ENCODE data around the gene MVD.
A peak's percentile ranks its signal among the peaks of the same experiment; 100 is the strongest.

Gene MVD

GRCh38 chr16:88697116-88697830 lies 34.4 kb upstream of the MVD start:
- no peak for DNase-seq (ENCODE audit: low read depth)

GRCh38 chr16:88696441-88696840 lies 33.5 kb upstream of the MVD start:
- no peak for DNase-seq (ENCODE audit: low read depth)

- no peak for DNase-seq (ENCODE audit: low read depth)
These were observed 32.9 kb upstream of the MVD start for GRCh38 chr16:88695753-88696152.

GRCh38 chr16:88695218-88695617 lies 32.3 kb upstream of the MVD start:
- DNase-seq (ENCODE audit: low read depth): no peak

- no peak for DNase-seq (ENCODE audit: low read depth)
These were observed 31.6 kb upstream of the MVD start for GRCh38 chr16:88694221-88695087.

GRCh38 chr16:88693420-88694177 lies 30.7 kb upstream of the MVD start:
- no peak for DNase-seq (ENCODE audit: low read depth)

GRCh38 chr16:88692861-88693260 lies 30.0 kb upstream of the MVD start:
- no peak for DNase-seq (ENCODE audit: low read depth)

- no peak for DNase-seq (ENCODE audit: low read depth)
These were observed 29.2 kb upstream of the MVD start for GRCh38 chr16:88691924-88692560.

GRCh38 chr16:88691129-88691813 lies 28.4 kb upstream of the MVD start:
- no peak for DNase-seq (ENCODE audit: low read depth)

GRCh38 chr16:88690341-88691128 lies 27.6 kb upstream of the MVD start:
- DNase-seq (ENCODE audit: low read depth): no peak

- no peak for DNase-seq (ENCODE audit: low read depth)
These were observed 25.3 kb upstream of the MVD start for GRCh38 chr16:88688013-88688778.

GRCh38 chr16:88687676-88688012 lies 24.8 kb upstream of the MVD start:
- no peak for DNase-seq (ENCODE audit: low read depth)

GRCh38 chr16:88687254-88687576 lies 24.3 kb upstream of the MVD start:
- DNase-seq (ENCODE audit: low read depth): no peak

GRCh38 chr16:88686439-88687253 lies 23.8 kb upstream of the MVD start, which contains the start of gene SNAI3:
SNAI3 (minus strand) TSS chr16:88686507; CDS start chr16:88686406, 101 bp downstream.
- DNase-seq (ENCODE audit: low read depth): peak; percentile 61

- no peak for DNase-seq (ENCODE audit: low read depth)
These were observed 23.2 kb upstream of the MVD start for GRCh38 chr16:88686062-88686438.

- peak; percentile 56 for DNase-seq (ENCODE audit: low read depth)
These were observed 22.5 kb upstream of the MVD start for GRCh38 chr16:88685156-88686061.

- no peak for DNase-seq (ENCODE audit: low read depth)
These were observed 21.8 kb upstream of the MVD start for GRCh38 chr16:88684569-88685155.

Measured in EH (cell line).